ENCODE data around the gene C1QTNF3.

DNA sequence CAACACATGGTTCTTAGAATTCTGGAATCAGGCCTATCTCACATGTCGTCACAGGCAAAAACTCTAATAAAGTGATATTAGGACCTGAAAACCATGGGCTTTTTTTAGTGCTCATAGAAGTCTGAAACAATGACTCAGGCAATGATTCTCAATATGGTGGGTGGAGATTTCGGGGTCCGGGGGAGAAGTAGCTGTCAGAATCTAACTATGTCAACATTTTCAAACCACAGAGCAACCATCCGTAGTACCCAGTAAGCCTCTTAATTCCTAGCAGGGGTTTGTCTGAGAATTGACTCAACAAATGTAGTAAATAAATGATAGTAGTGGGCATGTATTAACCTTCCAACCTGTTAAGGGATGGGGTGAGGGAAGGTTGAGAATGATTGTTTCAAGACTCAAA lies 37.8 kb downstream of the C1QTNF3 start:
- TF ChIP-seq, protein P1, sequence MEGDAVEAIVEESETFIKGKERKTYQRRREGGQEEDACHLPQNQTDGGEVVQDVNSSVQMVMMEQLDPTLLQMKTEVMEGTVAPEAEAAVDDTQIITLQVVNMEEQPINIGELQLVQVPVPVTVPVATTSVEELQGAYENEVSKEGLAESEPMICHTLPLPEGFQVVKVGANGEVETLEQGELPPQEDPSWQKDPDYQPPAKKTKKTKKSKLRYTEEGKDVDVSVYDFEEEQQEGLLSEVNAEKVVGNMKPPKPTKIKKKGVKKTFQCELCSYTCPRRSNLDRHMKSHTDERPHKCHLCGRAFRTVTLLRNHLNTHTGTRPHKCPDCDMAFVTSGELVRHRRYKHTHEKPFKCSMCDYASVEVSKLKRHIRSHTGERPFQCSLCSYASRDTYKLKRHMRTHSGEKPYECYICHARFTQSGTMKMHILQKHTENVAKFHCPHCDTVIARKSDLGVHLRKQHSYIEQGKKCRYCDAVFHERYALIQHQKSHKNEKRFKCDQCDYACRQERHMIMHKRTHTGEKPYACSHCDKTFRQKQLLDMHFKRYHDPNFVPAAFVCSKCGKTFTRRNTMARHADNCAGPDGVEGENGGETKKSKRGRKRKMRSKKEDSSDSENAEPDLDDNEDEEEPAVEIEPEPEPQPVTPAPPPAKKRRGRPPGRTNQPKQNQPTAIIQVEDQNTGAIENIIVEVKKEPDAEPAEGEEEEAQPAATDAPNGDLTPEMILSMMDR (IDR thresholded peaks at IDR 0.05) = no peak
- TF ChIP-seq EZH2 (IDR thresholded peaks at IDR 0.05; ENCODE audit: borderline replicate concordance, insufficient read depth, low read depth, low read length, poor library complexity, severe bottlenecking) = no peak
